ENCODE results near the gene TECR. TPM values are rescaled to one million over a fixed set of nuclear protein-coding genes. Genes with fewer than 3 reads are reported as not detected.

The TECR gene
- total RNA-seq, 1 experiment from 2014 or later = 164 TPM

GRCh38 chr19:14553042-14553938 lies 23.9 kb downstream of the TECR start:
- Mint-ChIP-seq H3K36me3 (ENCODE audit: insufficient read depth in 1 of 3, low read depth in 3 of 3) (peaks cover 2 to 9% (median 7%) of the 10 kb centered on the region in 3 experiments), H3K9me3 (no peaks in the 10 kb centered on the region), H3K27ac (peak overlapping the region in 2 of 3 experiments; percentile 44 to 65; a peak in 1 of 7 replicates), H3K4me3 (no peak overlapping the region), H3K27me3 (ENCODE audit: low read depth) (no peaks in the 10 kb centered on the region), H3K4me1 (peaks cover 18 to 28% of the 10 kb centered on the region in 2 experiments)
- H3K18ac ChIP-seq (ENCODE audit: insufficient read length, low read depth, low read length) = no peak overlapping the region
- no peak overlapping the region for H2AK5ac ChIP-seq (ENCODE audit: insufficient read length, low read length)
- peaks cover 2% of the 10 kb centered on the region for H3K79me1 ChIP-seq (ENCODE audit: insufficient read depth, low read depth, low read length, poor library complexity, severe bottlenecking)
- peak; percentile 27 for DNase-seq
- H3K4ac ChIP-seq (ENCODE audit: low read depth, low read length) = no peak overlapping the region
- no peaks in the 10 kb centered on the region for H3K9me3 ChIP-seq (ENCODE audit: control insufficient read depth, low read depth, low read length)
- H3K4me2 ChIP-seq (ENCODE audit: insufficient read depth, insufficient read length, low read length) = no peak overlapping the region
- no peak overlapping the region for H4K8ac ChIP-seq (replicated peaks; ENCODE audit: insufficient read length, low read depth, low read length)
- no peak for TF ChIP-seq CTCF (conservative IDR thresholded peaks at IDR 0.05)
- H4K20me1 ChIP-seq (ENCODE audit: control insufficient read depth, insufficient read depth, insufficient read length) = no peaks in the 10 kb centered on the region
- no peak overlapping the region for H2AFZ ChIP-seq (ENCODE audit: low read length)
- H2BK15ac ChIP-seq (ENCODE audit: low read depth, low read length) = 0 out of 2 replicates have a peak overlapping the region, but pooled peaks have one; percentile 10
- H3T11ph ChIP-seq (ENCODE audit: low read length) = no peak overlapping the region
- no peak overlapping the region for H3K23ac ChIP-seq (ENCODE audit: insufficient read length, low read depth, low read length)
- H4K91ac ChIP-seq (ENCODE audit: insufficient read length, low read depth, low read length) = no peak overlapping the region
- no peaks in the 10 kb centered on the region for H3K79me2 ChIP-seq (ENCODE audit: insufficient read depth, low read length)
- H3K27ac ChIP-seq (ENCODE audit: insufficient read length, low read depth, low read length) = no peak overlapping the region
- no peak overlapping the region for H4K5ac ChIP-seq (ENCODE audit: insufficient read length, low read depth, low read length)
- H3K9ac ChIP-seq (ENCODE audit: extremely low read depth, insufficient read length, low read length) = no peak overlapping the region
- H3K14ac ChIP-seq (ENCODE audit: insufficient read depth, low read length) = no peak overlapping the region
- H2BK120ac ChIP-seq (ENCODE audit: low read depth, low read length, poor library complexity, severe bottlenecking) = no peak overlapping the region
- no peaks in the 10 kb centered on the region for H3K27me3 ChIP-seq (ENCODE audit: insufficient read depth, low read length)
- H3K56ac ChIP-seq (ENCODE audit: insufficient read length, low read depth, low read length) = no peak overlapping the region
- H2BK20ac ChIP-seq (ENCODE audit: low read depth, low read length, poor library complexity, severe bottlenecking) = no peak overlapping the region
- H2BK12ac ChIP-seq (ENCODE audit: insufficient read length, low read depth, low read length) = no peak overlapping the region
- peaks cover 3% of the 10 kb centered on the region for H3K23me2 ChIP-seq (ENCODE audit: insufficient read length, low read depth, low read length, poor library complexity, severe bottlenecking)
- WGBS (ENCODE audit: extremely low coverage, insufficient read length, low lambda C conversion rate) = no CpG with 5 or more reads among the region's 35 CpGs
- H3K4me1 ChIP-seq (ENCODE audit: insufficient read depth, low read length) = no peaks in the 10 kb centered on the region
- no peak overlapping the region for H2BK5ac ChIP-seq (ENCODE audit: insufficient read length, low read length)

Measured in H9 (cell line).